Measurements from ENCODE around the gene LGALS7. TPM values are rescaled to one million over a fixed set of nuclear protein-coding genes. Genes with fewer than 3 reads are reported as not detected.
"Not testable (repeated sequence)": the region's sequence is repeated elsewhere in the genome, so short reads cannot be mapped to it uniquely, and the experiment has no call there.

The LGALS7 gene
- total and polyA plus RNA-seq, 2 experiments from 2014 or later, result 1.2 TPM; not detected in 1

DNA sequence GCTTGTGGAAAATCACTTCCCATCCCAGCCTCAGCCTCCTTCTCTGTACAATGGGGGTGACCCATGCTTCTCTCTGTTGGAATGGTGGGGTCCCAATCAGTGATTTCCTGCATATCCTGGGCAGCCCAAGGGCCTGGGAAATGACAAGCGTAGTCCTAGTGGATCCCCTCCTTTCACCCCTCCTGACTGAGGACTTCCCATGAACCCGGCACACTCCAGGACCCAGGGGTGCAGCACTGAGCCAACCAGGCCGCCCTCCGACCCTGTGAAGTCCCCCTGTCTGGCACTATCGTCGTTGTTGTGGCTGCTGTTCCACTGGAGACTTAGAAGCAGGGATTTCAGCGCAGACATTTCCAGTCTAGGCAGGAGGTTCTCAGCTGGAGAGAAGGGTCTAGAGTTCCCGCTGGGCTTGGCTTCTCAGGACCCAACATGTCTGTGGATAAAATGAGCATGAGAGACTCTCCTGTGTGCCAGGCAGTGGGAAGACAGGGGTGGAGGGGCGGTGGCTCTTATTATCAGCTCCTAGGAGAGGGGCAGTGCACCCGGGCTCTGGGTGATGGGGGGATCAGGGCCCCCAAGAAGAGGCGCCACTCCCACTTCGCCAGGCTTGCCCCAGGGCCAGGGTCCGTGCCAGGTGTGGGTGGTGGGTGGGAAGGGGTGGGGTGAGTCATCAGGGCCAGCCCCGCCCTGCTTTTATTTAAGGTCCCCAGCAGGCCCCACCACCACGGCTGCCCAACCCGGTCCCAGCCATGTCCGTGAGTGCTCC, 15.3 kb upstream of the LGALS7 start, which contains the start of gene LGALS7B:
Gene LGALS7B (plus strand): TSS at position 723 of the 766 bp plus-strand sequence. CDS start 27 bp downstream, at position 750.
- H3K9me2 ChIP-seq (replicated peaks; ENCODE audit: insufficient read depth), result no peaks in the 10 kb centered on the region
- H3K4me1 ChIP-seq (ENCODE audit: insufficient read depth), result no peaks in the 10 kb centered on the region
- H3K4me3 ChIP-seq, result no peak within 1 kb of the TSS
- H2AFZ ChIP-seq, result no peak within 1 kb of the TSS
- TF ChIP-seq, protein P1, sequence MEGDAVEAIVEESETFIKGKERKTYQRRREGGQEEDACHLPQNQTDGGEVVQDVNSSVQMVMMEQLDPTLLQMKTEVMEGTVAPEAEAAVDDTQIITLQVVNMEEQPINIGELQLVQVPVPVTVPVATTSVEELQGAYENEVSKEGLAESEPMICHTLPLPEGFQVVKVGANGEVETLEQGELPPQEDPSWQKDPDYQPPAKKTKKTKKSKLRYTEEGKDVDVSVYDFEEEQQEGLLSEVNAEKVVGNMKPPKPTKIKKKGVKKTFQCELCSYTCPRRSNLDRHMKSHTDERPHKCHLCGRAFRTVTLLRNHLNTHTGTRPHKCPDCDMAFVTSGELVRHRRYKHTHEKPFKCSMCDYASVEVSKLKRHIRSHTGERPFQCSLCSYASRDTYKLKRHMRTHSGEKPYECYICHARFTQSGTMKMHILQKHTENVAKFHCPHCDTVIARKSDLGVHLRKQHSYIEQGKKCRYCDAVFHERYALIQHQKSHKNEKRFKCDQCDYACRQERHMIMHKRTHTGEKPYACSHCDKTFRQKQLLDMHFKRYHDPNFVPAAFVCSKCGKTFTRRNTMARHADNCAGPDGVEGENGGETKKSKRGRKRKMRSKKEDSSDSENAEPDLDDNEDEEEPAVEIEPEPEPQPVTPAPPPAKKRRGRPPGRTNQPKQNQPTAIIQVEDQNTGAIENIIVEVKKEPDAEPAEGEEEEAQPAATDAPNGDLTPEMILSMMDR (IDR thresholded peaks at IDR 0.05; ENCODE audit: poor library complexity), result no peak
- TF ChIP-seq EZH2phosphoT487 (IDR thresholded peaks at IDR 0.05; ENCODE audit: low read depth, severe bottlenecking, unreplicated experiment) (no peak), EZH2 (IDR thresholded peaks at IDR 0.05; ENCODE audit: borderline replicate concordance) (no peak)
- DNase-seq (ENCODE audit: low spot score), result no peak
- H3K27me3 ChIP-seq, result no peaks in the 10 kb centered on the region
- 79% methylated on average over 12 of the region's 17 CpGs for WGBS (ENCODE audit: low lambda C conversion rate, missing lambda C conversion rate)
- no peaks in the 10 kb centered on the region for H3K79me2 ChIP-seq
- H3K36me3 ChIP-seq (replicated peaks; ENCODE audit: insufficient read depth, low read depth), result no peaks in the 10 kb centered on the region
- H3K27ac ChIP-seq, result no peak within 1 kb of the TSS
- no peaks in the 10 kb centered on the region for H3K9me3 ChIP-seq (ENCODE audit: low read depth)
- no peaks in the 10 kb centered on the region for H4K20me1 ChIP-seq (ENCODE audit: insufficient read depth, poor library complexity, severe bottlenecking)
- no peak within 1 kb of the TSS for H3K4me2 ChIP-seq

GRCh38 chr19:38786572-38787265, 13.4 kb upstream of the LGALS7 start:
- H4K20me1 ChIP-seq (ENCODE audit: insufficient read depth, poor library complexity, severe bottlenecking), result no peaks in the 10 kb centered on the region
- TF ChIP-seq, protein P1 (IDR thresholded peaks at IDR 0.05; ENCODE audit: poor library complexity), result no peak
- no peak for TF ChIP-seq EZH2 (IDR thresholded peaks at IDR 0.05; ENCODE audit: borderline replicate concordance)
- no peak for TF ChIP-seq EZH2phosphoT487 (IDR thresholded peaks at IDR 0.05; ENCODE audit: low read depth, severe bottlenecking, unreplicated experiment)
- H3K79me2 ChIP-seq, result no peaks in the 10 kb centered on the region
- no peaks in the 10 kb centered on the region for H3K36me3 ChIP-seq (replicated peaks; ENCODE audit: insufficient read depth, low read depth)
- WGBS (ENCODE audit: low lambda C conversion rate, missing lambda C conversion rate), result 88% methylated on average over 11 of the region's 11 CpGs
- no peak overlapping the region for H3K27ac ChIP-seq
- H3K9me3 ChIP-seq (ENCODE audit: low read depth), result no peaks in the 10 kb centered on the region
- H3K27me3 ChIP-seq, result no peaks in the 10 kb centered on the region
- no peaks in the 10 kb centered on the region for H3K4me1 ChIP-seq (ENCODE audit: insufficient read depth)
- H3K9me2 ChIP-seq (replicated peaks; ENCODE audit: insufficient read depth), result no peaks in the 10 kb centered on the region
- no peak overlapping the region for H2AFZ ChIP-seq
- DNase-seq (ENCODE audit: low spot score), result no peak
- no peak overlapping the region for H3K4me2 ChIP-seq
- no peak overlapping the region for H3K4me3 ChIP-seq

- not testable (repeated sequence) for DNase-seq (ENCODE audit: low spot score); H2AFZ ChIP-seq; H3K27me3 ChIP-seq; H3K4me3 ChIP-seq; H3K4me2 ChIP-seq; H3K79me2 ChIP-seq; H4K20me1 ChIP-seq (ENCODE audit: insufficient read depth, poor library complexity, severe bottlenecking); H3K9me2 ChIP-seq (replicated peaks; ENCODE audit: insufficient read depth); H3K9me3 ChIP-seq (ENCODE audit: low read depth); H3K36me3 ChIP-seq (replicated peaks; ENCODE audit: insufficient read depth, low read depth); H3K27ac ChIP-seq; H3K4me1 ChIP-seq (ENCODE audit: insufficient read depth)
- 100% methylated on average over 1 of the region's 3 CpGs for WGBS (ENCODE audit: low lambda C conversion rate, missing lambda C conversion rate)
Observed at GRCh38 chr19:38786061-38786460, 12.7 kb upstream of the LGALS7 start.

- H3K4me1 ChIP-seq (ENCODE audit: insufficient read depth), result no peaks in the 10 kb centered on the region
- no peaks in the 10 kb centered on the region for H3K79me2 ChIP-seq
- no peaks in the 10 kb centered on the region for H3K9me2 ChIP-seq (replicated peaks; ENCODE audit: insufficient read depth)
- no peaks in the 10 kb centered on the region for H3K36me3 ChIP-seq (replicated peaks; ENCODE audit: insufficient read depth, low read depth)
- no peak for TF ChIP-seq EZH2 (IDR thresholded peaks at IDR 0.05; ENCODE audit: borderline replicate concordance)
- no peak for TF ChIP-seq EZH2phosphoT487 (IDR thresholded peaks at IDR 0.05; ENCODE audit: low read depth, severe bottlenecking, unreplicated experiment)
- TF ChIP-seq, protein P1 (IDR thresholded peaks at IDR 0.05; ENCODE audit: poor library complexity), result no peak
- H3K9me3 ChIP-seq (ENCODE audit: low read depth), result no peaks in the 10 kb centered on the region
- no peak overlapping the region for H3K4me3 ChIP-seq
- 95% methylated on average over 7 of the region's 7 CpGs for WGBS (ENCODE audit: low lambda C conversion rate, missing lambda C conversion rate)
- no peaks in the 10 kb centered on the region for H3K27me3 ChIP-seq
- no peak overlapping the region for H3K4me2 ChIP-seq
- H3K27ac ChIP-seq, result peak overlapping the region; percentile 62
- no peak for DNase-seq (ENCODE audit: low spot score)
- no peak overlapping the region for H2AFZ ChIP-seq
- H4K20me1 ChIP-seq (ENCODE audit: insufficient read depth, poor library complexity, severe bottlenecking), result no peaks in the 10 kb centered on the region
Observed at GRCh38 chr19:38785187-38785699, 11.9 kb upstream of the LGALS7 start.
